H9 (cell line): ENCODE measurements around the gene SP140. TPM values are rescaled to one million over a fixed set of nuclear protein-coding genes. Genes with fewer than 3 reads are reported as not detected.

ENCODE experiments used
- DNase-seq: peaks from one replicate; pipeline ENCODE4 v3.0.0-alpha.2; 2017
- H2AFZ ChIP-seq: one replicate; pipeline ENCODE4 v1.6.1; 2013; ENCODE audit warnings: mild to moderate bottlenecking, low read length, control low read depth, moderate library complexity
- H2AK5ac ChIP-seq: 2 replicates; pipeline ENCODE4 v1.6.1; 2013; ENCODE audit warnings: low read length, control low read depth, mixed read lengths; ENCODE audit not compliant: insufficient read length
- H2BK120ac ChIP-seq: one replicate; pipeline ENCODE4 v1.6.1; 2013; ENCODE audit warnings: low read depth, mild to moderate bottlenecking, low read length, control low read depth, inconsistent platforms; ENCODE audit not compliant: poor library complexity, severe bottlenecking
- H2BK12ac ChIP-seq: 2 replicates; pipeline ENCODE4 v1.6.1; 2013; ENCODE audit warnings: low read length, control low read depth, mixed read lengths, low read depth; ENCODE audit not compliant: insufficient read length
- H2BK15ac ChIP-seq: 2 replicates; pipeline ENCODE4 v1.6.1; 2013; ENCODE audit warnings: low read depth, low read length, control low read depth
- H2BK20ac ChIP-seq: one replicate; pipeline ENCODE4 v1.6.1; 2013; ENCODE audit warnings: low read depth, mild to moderate bottlenecking, low read length, control low read depth, inconsistent platforms; ENCODE audit not compliant: poor library complexity, severe bottlenecking
- H2BK5ac ChIP-seq: 2 replicates; pipeline ENCODE4 v1.6.1; 2013; ENCODE audit warnings: low read length, control low read depth, mixed read lengths; ENCODE audit not compliant: insufficient read length
- H3K14ac ChIP-seq: 2 replicates; pipeline ENCODE4 v1.6.1; 2013; ENCODE audit warnings: low read length, control low read depth; ENCODE audit not compliant: insufficient read depth
- H3K18ac ChIP-seq: 2 replicates; pipeline ENCODE4 v1.6.1; 2013; ENCODE audit warnings: low read depth, mild to moderate bottlenecking, mixed read lengths, low read length, control low read depth; ENCODE audit not compliant: insufficient read length
- H3K23ac ChIP-seq: 2 replicates; pipeline ENCODE4 v1.6.1; 2013; ENCODE audit warnings: low read length, control low read depth, mixed read lengths, low read depth; ENCODE audit not compliant: insufficient read length
- H3K23me2 ChIP-seq: 2 replicates; pipeline ENCODE4 v1.6.1; 2013; ENCODE audit warnings: low read depth, mild to moderate bottlenecking, mixed read lengths, low read length, control low read depth; ENCODE audit not compliant: insufficient read length, poor library complexity, severe bottlenecking
- H3K27ac ChIP-seq: 2 replicates; pipeline ENCODE4 v1.5.1; 2013; ENCODE audit warnings: low read length, control low read depth, mixed read lengths, low read depth; ENCODE audit not compliant: insufficient read length
- H3K27me3 ChIP-seq: 2 replicates; pipeline ENCODE4 v1.6.1; 2013; ENCODE audit warnings: low read length, control low read depth, inconsistent platforms; ENCODE audit not compliant: insufficient read depth
- H3K4ac ChIP-seq: 2 replicates; pipeline ENCODE4 v1.6.1; 2013; ENCODE audit warnings: low read depth, mild to moderate bottlenecking, control low read depth, inconsistent platforms, low read length, moderate library complexity
- H3K4me1 ChIP-seq: 2 replicates; pipeline ENCODE4 v1.6.1; 2013; ENCODE audit warnings: low read length, control low read depth, inconsistent platforms; ENCODE audit not compliant: insufficient read depth
- H3K4me2 ChIP-seq: 2 replicates; pipeline ENCODE4 v1.6.1; 2013; ENCODE audit warnings: low read length, control low read depth, mixed read lengths; ENCODE audit not compliant: insufficient read length, insufficient read depth
- H3K56ac ChIP-seq: 2 replicates; pipeline ENCODE4 v1.6.1; 2013; ENCODE audit warnings: low read depth, mild to moderate bottlenecking, mixed read lengths, low read length, control low read depth; ENCODE audit not compliant: insufficient read length
- H3K79me1 ChIP-seq: 2 replicates; pipeline ENCODE4 v1.6.1; 2013; ENCODE audit warnings: low read depth, mild to moderate bottlenecking, moderate library complexity, low read length, control low read depth, inconsistent platforms; ENCODE audit not compliant: insufficient read depth, poor library complexity, severe bottlenecking
- H3K79me2 ChIP-seq: 2 replicates; pipeline ENCODE4 v1.6.1; 2013; ENCODE audit warnings: low read length, control low read depth, inconsistent platforms; ENCODE audit not compliant: insufficient read depth
- H3K9ac ChIP-seq: 2 replicates; pipeline ENCODE4 v1.6.1; 2013; ENCODE audit warnings: low read length, control low read depth, mixed read lengths; ENCODE audit not compliant: insufficient read length; ENCODE audit errors: extremely low read depth
- H3K9me3 ChIP-seq: one replicate; pipeline ENCODE4 v1.6.1; 2013; ENCODE audit warnings: low read depth, low read length, inconsistent platforms; ENCODE audit not compliant: control insufficient read depth
- H3T11ph ChIP-seq: one replicate; pipeline ENCODE4 v1.6.1; 2013; ENCODE audit warnings: mild to moderate bottlenecking, low read length, control low read depth, inconsistent platforms
- H4K20me1 ChIP-seq: one replicate; pipeline ENCODE4 v1.6.1; 2013; ENCODE audit not compliant: control insufficient read depth, insufficient read length, insufficient read depth
- H4K5ac ChIP-seq: 2 replicates; pipeline ENCODE4 v1.6.1; 2013; ENCODE audit warnings: low read depth, mild to moderate bottlenecking, mixed read lengths, low read length, control low read depth; ENCODE audit not compliant: insufficient read length
- H4K8ac ChIP-seq: replicated peaks from 2 replicates; pipeline ENCODE4 v1.6.1; 2013; ENCODE audit warnings: low read length, control low read depth, mixed read lengths, low read depth; ENCODE audit not compliant: insufficient read length
- H4K91ac ChIP-seq: 2 replicates; pipeline ENCODE4 v1.6.1; 2013; ENCODE audit warnings: low read depth, mild to moderate bottlenecking, moderate library complexity, mixed read lengths, low read length, control low read depth; ENCODE audit not compliant: insufficient read length
- H3K27ac Mint-ChIP-seq, 3 experiments: 2 replicates in 2 of 3; 3 replicates in 1 of 3; pipeline ENCODE4 v1.8.0; 2020 to 2021; ENCODE audit warnings: mixed read lengths in 3 of 3, mild to moderate bottlenecking in 1 of 3, moderate library complexity in 1 of 3
- H3K27me3 Mint-ChIP-seq: 2 replicates; pipeline ENCODE4 v1.8.0; 2021; ENCODE audit warnings: low read depth, mild to moderate bottlenecking, moderate library complexity, mixed read lengths
- H3K36me3 Mint-ChIP-seq, 3 experiments: 2 replicates in 2 of 3; 3 replicates in 1 of 3; pipeline ENCODE4 v1.8.0; 2020 to 2021; ENCODE audit warnings: low read depth in 3 of 3, mixed read lengths in 3 of 3; ENCODE audit not compliant: insufficient read depth in 1 of 3
- H3K4me1 Mint-ChIP-seq, 2 experiments: 2 replicates each; pipeline ENCODE4 v1.8.0; 2020; ENCODE audit warnings: mixed read lengths in 2 of 2
- H3K4me3 Mint-ChIP-seq, 2 experiments: 2 replicates in 1 of 2; 3 replicates in 1 of 2; pipeline ENCODE4 v1.8.0; 2020 to 2021; ENCODE audit warnings: mild to moderate bottlenecking in 2 of 2, mixed read lengths in 2 of 2, moderate library complexity in 1 of 2
- H3K9me3 Mint-ChIP-seq, 2 experiments: 2 replicates in 1 of 2; 3 replicates in 1 of 2; pipeline ENCODE4 v1.8.0; 2020; ENCODE audit warnings: mild to moderate bottlenecking in 2 of 2, mixed read lengths in 2 of 2, moderate library complexity in 1 of 2
- WGBS: extraction: QIAGEN DNeasy Blood & Tissue Kit; methylation state at CpG from one replicate; pipeline ENCODE4 v1.1.7; 2013; ENCODE audit warnings: missing lambda C conversion rate, low lambda C conversion rate, mixed read lengths; ENCODE audit not compliant: insufficient read length; ENCODE audit errors: extremely low coverage; 5-methylcytosine and 5-hydroxymethylcytosine counted together
- total RNA-seq: library from RNA; stranded (reverse); gene quantifications from 2 replicates; pipeline ENCODE4 v1.2.1, GENCODE V29; 2021
- TF ChIP-seq, protein P1 (sequence below): fragments of 200-600 bp; sonication (generic); conservative IDR thresholded peaks from 3 replicates; pipeline ENCODE4 v1.8.0; 2021; ENCODE audit warnings: antibody characterized with exemption, mild to moderate bottlenecking

SP140 gene
- total RNA-seq, 1 experiment from 2014 or later = 0.31 TPM

DNA sequence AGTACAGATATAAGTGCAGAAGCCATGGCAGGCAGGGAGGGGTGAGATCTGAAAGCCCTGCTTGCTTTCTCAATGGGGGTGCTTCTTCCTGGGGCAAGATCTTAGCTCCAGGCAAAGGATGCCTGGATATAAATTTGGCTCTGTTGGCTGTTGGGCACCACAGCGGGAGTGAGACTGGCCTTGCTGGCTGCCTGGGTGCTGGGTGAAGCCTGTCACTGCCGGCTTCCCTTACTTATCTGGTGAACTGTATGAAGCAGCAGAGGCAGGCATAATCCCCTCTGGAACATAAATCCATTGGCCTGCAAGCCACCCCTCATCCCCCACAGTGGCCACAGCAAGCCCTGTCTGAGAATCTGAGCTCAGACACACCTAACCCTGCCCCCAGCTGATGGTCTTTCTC lies 74.1 kb downstream of the SP140 start:
- no peaks in the 10 kb centered on the region for H3K4me1 Mint-ChIP-seq
- Histone ChIP-seq H4K20me1 (no peaks in the 10 kb centered on the region), H2AK5ac (no peak overlapping the region), H3T11ph (no peak overlapping the region), H2BK20ac (no peak overlapping the region), H3K56ac (no peak overlapping the region), H3K4me1 (no peaks in the 10 kb centered on the region), H2BK120ac (no peak overlapping the region), H3K79me2 (no peaks in the 10 kb centered on the region), H3K23me2 (no peaks in the 10 kb centered on the region), H3K23ac (no peak overlapping the region), H3K4ac (no peak overlapping the region), H3K27me3 (no peaks in the 10 kb centered on the region), H2BK15ac (no peak overlapping the region), H3K79me1 (no peaks in the 10 kb centered on the region), H3K9ac (no peak overlapping the region), H4K8ac (no peak overlapping the region), H3K9me3 (no peaks in the 10 kb centered on the region), H3K4me2 (no peak overlapping the region), H3K14ac (no peak overlapping the region), H4K91ac (no peak overlapping the region), H2BK12ac (no peak overlapping the region), H2AFZ (no peak overlapping the region), H4K5ac (no peak overlapping the region), H3K18ac (peak overlapping the region; percentile 58), H2BK5ac (no peak overlapping the region), H3K27ac (no peak overlapping the region)
- WGBS = no CpG with 5 or more reads among the region's 2 CpGs
- H3K36me3 Mint-ChIP-seq = peaks cover 2 to 16% (median 4%) of the 10 kb centered on the region in 3 experiments; a peak in 3 of 7 replicates
- H3K4me3 Mint-ChIP-seq = no peak overlapping the region
- H3K27ac Mint-ChIP-seq = no peak overlapping the region
- DNase-seq = no peak
- peaks cover 2% of the 10 kb centered on the region; the same call in 1 of the 2 replicates for H3K27me3 Mint-ChIP-seq
- TF ChIP-seq, protein P1, sequence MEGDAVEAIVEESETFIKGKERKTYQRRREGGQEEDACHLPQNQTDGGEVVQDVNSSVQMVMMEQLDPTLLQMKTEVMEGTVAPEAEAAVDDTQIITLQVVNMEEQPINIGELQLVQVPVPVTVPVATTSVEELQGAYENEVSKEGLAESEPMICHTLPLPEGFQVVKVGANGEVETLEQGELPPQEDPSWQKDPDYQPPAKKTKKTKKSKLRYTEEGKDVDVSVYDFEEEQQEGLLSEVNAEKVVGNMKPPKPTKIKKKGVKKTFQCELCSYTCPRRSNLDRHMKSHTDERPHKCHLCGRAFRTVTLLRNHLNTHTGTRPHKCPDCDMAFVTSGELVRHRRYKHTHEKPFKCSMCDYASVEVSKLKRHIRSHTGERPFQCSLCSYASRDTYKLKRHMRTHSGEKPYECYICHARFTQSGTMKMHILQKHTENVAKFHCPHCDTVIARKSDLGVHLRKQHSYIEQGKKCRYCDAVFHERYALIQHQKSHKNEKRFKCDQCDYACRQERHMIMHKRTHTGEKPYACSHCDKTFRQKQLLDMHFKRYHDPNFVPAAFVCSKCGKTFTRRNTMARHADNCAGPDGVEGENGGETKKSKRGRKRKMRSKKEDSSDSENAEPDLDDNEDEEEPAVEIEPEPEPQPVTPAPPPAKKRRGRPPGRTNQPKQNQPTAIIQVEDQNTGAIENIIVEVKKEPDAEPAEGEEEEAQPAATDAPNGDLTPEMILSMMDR = no peak
- peaks cover 28 to 31% of the 10 kb centered on the region in 2 experiments for H3K9me3 Mint-ChIP-seq
